Sigmoid colon (tissue), 3 donors: ENCODE results near the gene LARGE1.

Source experiments
- CTCF ChIP-seq, 4 experiments: fragments of 450-650 bp in 3 of 4; fragments of 200-600 bp in 1 of 4; IDR thresholded peaks; one replicate each; pipeline ENCODE4 v1.5.1; 2016 to 2019; ENCODE audit warnings: antibody characterized with exemption in 4 of 4, mild to moderate bottlenecking in 3 of 4, moderate library complexity in 2 of 4
- POLR2A ChIP-seq, 2 donors: fragments of 450-650 bp; IDR thresholded peaks; one replicate each; pipeline ENCODE4 v1.6.1; 2016; ENCODE audit warnings: antibody characterized with exemption in 2 of 2, mild to moderate bottlenecking in 2 of 2, moderate library complexity in 2 of 2

GRCh38 chr22:33850193-33850592, 70.1 kb downstream of the LARGE1 start:
- TF ChIP-seq CTCF (IDR thresholded peaks at IDR 0.05) (no peak), POLR2A (IDR thresholded peaks at IDR 0.05) (no peak)
